Body of pancreas (tissue), 4 donors: Measurements from ENCODE around the gene SLC32A1.

Experiments used
- POLR2A ChIP-seq, 3 donors: fragments of 450-650 bp; IDR thresholded peaks; one replicate each; pipeline ENCODE4 v1.6.1; 2016; ENCODE audit warnings: antibody characterized with exemption in 3 of 3, mild to moderate bottlenecking in 2 of 3
- TF ChIP-seq, protein P1 (sequence below), 7 experiments: fragments of 450-650 bp in 4 of 7; fragments of 200-600 bp in 3 of 7; sonication (generic) in 3 of 7; IDR thresholded peaks; one replicate each; pipeline ENCODE4 v1.5.1; 2016 to 2019; ENCODE audit warnings: antibody characterized with exemption in 7 of 7

DNA sequence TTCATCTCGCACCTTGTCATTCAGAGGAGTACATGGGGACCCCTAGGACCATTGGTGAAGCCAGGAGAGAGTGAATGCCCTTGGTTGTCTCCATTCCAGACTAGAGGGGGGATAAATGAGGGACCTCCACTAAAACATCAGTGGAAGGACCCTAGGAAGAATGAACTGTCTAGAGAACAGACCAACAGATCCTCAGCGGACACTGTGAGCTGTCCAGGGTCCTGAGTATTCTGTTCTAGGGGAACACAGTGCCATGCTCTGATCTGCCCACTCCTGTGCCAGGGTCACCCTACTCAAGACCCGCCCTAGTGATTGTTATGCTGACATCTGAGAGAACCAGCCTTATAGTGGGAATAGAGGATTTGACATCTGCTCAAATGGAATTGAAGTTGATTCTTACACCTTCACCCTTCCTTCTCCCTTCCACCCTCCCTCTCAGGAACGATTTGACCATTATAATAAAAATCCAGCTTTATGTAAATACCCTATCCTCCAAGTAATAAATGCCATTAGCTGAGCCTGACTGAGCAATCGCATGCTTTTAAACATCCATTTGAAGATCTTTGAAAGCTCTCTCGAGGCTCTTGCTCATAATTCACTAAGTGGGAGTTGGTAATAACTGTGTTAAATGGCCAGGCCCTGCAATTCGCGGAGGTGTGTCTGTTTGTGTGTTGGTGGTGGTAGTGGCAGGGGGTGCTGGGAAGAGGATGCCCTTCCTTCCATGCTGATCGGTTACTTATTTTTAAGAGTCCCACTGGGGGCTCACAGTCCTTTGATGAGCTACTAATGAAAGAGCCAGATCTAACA lies 43.6 kb upstream of the SLC32A1 start:
- no peak for TF ChIP-seq POLR2A (IDR thresholded peaks at IDR 0.05)
- TF ChIP-seq, protein P1, sequence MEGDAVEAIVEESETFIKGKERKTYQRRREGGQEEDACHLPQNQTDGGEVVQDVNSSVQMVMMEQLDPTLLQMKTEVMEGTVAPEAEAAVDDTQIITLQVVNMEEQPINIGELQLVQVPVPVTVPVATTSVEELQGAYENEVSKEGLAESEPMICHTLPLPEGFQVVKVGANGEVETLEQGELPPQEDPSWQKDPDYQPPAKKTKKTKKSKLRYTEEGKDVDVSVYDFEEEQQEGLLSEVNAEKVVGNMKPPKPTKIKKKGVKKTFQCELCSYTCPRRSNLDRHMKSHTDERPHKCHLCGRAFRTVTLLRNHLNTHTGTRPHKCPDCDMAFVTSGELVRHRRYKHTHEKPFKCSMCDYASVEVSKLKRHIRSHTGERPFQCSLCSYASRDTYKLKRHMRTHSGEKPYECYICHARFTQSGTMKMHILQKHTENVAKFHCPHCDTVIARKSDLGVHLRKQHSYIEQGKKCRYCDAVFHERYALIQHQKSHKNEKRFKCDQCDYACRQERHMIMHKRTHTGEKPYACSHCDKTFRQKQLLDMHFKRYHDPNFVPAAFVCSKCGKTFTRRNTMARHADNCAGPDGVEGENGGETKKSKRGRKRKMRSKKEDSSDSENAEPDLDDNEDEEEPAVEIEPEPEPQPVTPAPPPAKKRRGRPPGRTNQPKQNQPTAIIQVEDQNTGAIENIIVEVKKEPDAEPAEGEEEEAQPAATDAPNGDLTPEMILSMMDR (IDR thresholded peaks at IDR 0.05): no peak
